Measurements from ENCODE around the gene TSBP1. TPM values are rescaled to one million over a fixed set of nuclear protein-coding genes. Genes with fewer than 3 reads are reported as not detected.

Gene TSBP1
- total RNA-seq, 2 donors from 2014 or later: not detected

DNA sequence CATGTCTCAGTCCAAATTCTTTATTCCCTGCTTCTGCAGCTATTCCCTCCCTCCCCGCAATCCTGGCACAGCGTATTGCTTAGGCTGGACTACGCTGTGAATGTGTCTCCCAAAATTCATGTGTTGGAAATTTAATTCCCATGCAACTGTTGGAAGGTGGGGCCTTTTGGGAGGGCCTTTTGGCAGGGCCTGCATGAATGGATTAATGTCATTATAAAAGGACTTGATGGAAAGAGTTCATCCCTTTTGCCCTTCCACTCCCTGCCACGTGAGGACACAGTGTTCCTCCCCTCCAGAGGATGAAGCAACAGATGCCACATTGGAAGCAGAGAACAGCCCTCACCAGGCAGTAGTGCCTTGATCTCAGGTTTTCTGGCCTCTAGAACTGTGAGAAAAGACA lies 127.4 kb downstream of the TSBP1 start:
- intact Hi-C loops (cut with DNase I, micrococcal nuclease): loop anchor here in 1 of 2 donors (5.0 kb wide), 1 partner anchor 127 kb away; no protein-coding TSS in a partner anchor
- DNase-seq (no peak), ATAC-seq (no peak)

Other genes starting within 250 kb of the TSBP1 start
- gene ATF6B, start 243.7 kb downstream of the TSBP1 start, total RNA-seq: 100 to 1,000 TPM in 1 of 2 donors, 10 to 100 TPM in 1; 83.7 to 111 TPM
- gene FKBPL, start 241.6 kb downstream of the TSBP1 start, total RNA-seq: 1 to 10 TPM; 4.6 to 4.9 TPM
- 1 to 10 TPM; 1.0 to 2.0 TPM for gene PRRT1, start 220.0 kb downstream of the TSBP1 start, total RNA-seq
- gene PPT2, start 217.8 kb downstream of the TSBP1 start, total RNA-seq: 10 to 100 TPM; 18.8 to 19.9 TPM
- 10 to 100 TPM; 13.7 to 19.9 TPM for gene EGFL8, start 207.3 kb downstream of the TSBP1 start, total RNA-seq
- 10 to 100 TPM; 44.4 to 55.0 TPM for gene AGPAT1, start 195.8 kb downstream of the TSBP1 start, total RNA-seq
- 100 to 1,000 TPM in 1 of 2 donors, 10 to 100 TPM in 1; 87.2 to 104 TPM for gene RNF5, start 193.5 kb downstream of the TSBP1 start, total RNA-seq
- gene AGER, start 187.7 kb downstream of the TSBP1 start, total RNA-seq: 1 to 10 TPM; 4.4 TPM
- 10 to 100 TPM; 41.5 to 49.6 TPM for gene PBX2, start 181.7 kb downstream of the TSBP1 start, total RNA-seq
- gene GPSM3, start 179.3 kb downstream of the TSBP1 start, total RNA-seq: 10 to 100 TPM in 1 of 2 donors, 1 to 10 TPM in 1; 5.6 to 11.1 TPM
- 1 to 10 TPM; 4.1 to 4.3 TPM for gene NOTCH4, start 147.8 kb downstream of the TSBP1 start, total RNA-seq
- gene BTNL2, start 35.3 kb upstream of the TSBP1 start, total RNA-seq: not detected
- gene HLA-DRA, start 68.0 kb upstream of the TSBP1 start, total RNA-seq: 100 to 1,000 TPM in 1 of 2 donors, 10 to 100 TPM in 1; 29.3 to 159 TPM
- gene HLA-DRB5, start 158.4 kb upstream of the TSBP1 start, total RNA-seq: 100 to 1,000 TPM in 1 of 2 donors, 10 to 100 TPM in 1; 15.6 to 121 TPM
- gene HLA-DRB1, start 217.9 kb upstream of the TSBP1 start, total RNA-seq: 100 to 1,000 TPM in 1 of 2 donors, 10 to 100 TPM in 1; 34.7 to 191 TPM

All from left colon (tissue), 2 donors.